Tibial nerve (tissue), 4 donors: Measurements from ENCODE around the gene SPINT2. TPM values are rescaled to one million over a fixed set of nuclear protein-coding genes. Genes with fewer than 3 reads are reported as not detected.
A peak's percentile ranks its signal among the peaks of the same experiment; 100 is the strongest.

ENCODE experiments used
- DNase-seq, 2 donors: peaks; one replicate each; pipeline ENCODE4 v3.0.0-alpha.2; 2019; ENCODE audit warnings: low spot score in 2 of 2
- H3K27ac ChIP-seq, 4 donors: fragments of 200-600 bp; sonication (generic) in 3 of 4; one replicate each; pipeline ENCODE4 v1.5.1; 2017 to 2019; ENCODE audit warnings: mild to moderate bottlenecking in 1 of 4
- H3K27me3 ChIP-seq, 2 donors: fragments of 200-600 bp; sonication (generic) in 1 of 2; one replicate each; pipeline versions ENCODE4 v1.5.1 to v1.6.0; 2017 to 2019
- H3K36me3 ChIP-seq, 3 donors: fragments of 200-600 bp; sonication (generic); one replicate each; pipeline ENCODE4 v1.5.1; 2018 to 2019
- H3K4me1 ChIP-seq, 4 donors: fragments of 200-600 bp; sonication (generic) in 3 of 4; one replicate each; pipeline ENCODE4 v1.5.1; 2017 to 2019
- H3K4me3 ChIP-seq, 4 donors: fragments of 200-600 bp; sonication (generic) in 3 of 4; one replicate each; pipeline ENCODE4 v1.5.1; 2017 to 2019; ENCODE audit warnings: mild to moderate bottlenecking in 1 of 4, moderate library complexity in 1 of 4
- H3K9me3 ChIP-seq, 4 donors: fragments of 200-600 bp; sonication (generic) in 3 of 4; one replicate each; pipeline ENCODE4 v1.5.1; 2017 to 2019
- EP300 ChIP-seq, 2 donors: sonication (generic); formaldehyde crosslinking; IDR thresholded peaks; one replicate each; pipeline ENCODE4 v1.6.1; 2017; ENCODE audit warnings: antibody characterized with exemption in 2 of 2, mild to moderate bottlenecking in 1 of 2
- POLR2A ChIP-seq, 2 donors: fragments of 450-650 bp; IDR thresholded peaks; one replicate each; pipeline ENCODE4 v1.6.1; 2017; ENCODE audit warnings: antibody characterized with exemption in 2 of 2, mild to moderate bottlenecking in 2 of 2, moderate library complexity in 2 of 2
- WGBS, 2 donors: methylation state at CpG; one replicate each; pipeline ENCODE4 v1.1.5; 2018; 5-methylcytosine and 5-hydroxymethylcytosine counted together
- total RNA-seq, 4 donors: library from RNA; depleted of rRNA; stranded (reverse); fragments of >200 nt; gene quantifications; one replicate each; pipeline ENCODE4 v1.1.0, GENCODE V29; 2016
- TF ChIP-seq, protein P1 (sequence below), 5 experiments: fragments of 200-600 bp in 3 of 5; fragments of 450-650 bp in 2 of 5; sonication (generic) in 3 of 5; IDR thresholded peaks; one replicate each; pipeline ENCODE4 v1.5.1; 2016 to 2019; ENCODE audit warnings: antibody characterized with exemption in 5 of 5, mild to moderate bottlenecking in 3 of 5, moderate library complexity in 2 of 5

Gene SPINT2
- total RNA-seq, 4 donors from 2014 or later: 39.0 to 79.1 (median 45.5) TPM

DNA sequence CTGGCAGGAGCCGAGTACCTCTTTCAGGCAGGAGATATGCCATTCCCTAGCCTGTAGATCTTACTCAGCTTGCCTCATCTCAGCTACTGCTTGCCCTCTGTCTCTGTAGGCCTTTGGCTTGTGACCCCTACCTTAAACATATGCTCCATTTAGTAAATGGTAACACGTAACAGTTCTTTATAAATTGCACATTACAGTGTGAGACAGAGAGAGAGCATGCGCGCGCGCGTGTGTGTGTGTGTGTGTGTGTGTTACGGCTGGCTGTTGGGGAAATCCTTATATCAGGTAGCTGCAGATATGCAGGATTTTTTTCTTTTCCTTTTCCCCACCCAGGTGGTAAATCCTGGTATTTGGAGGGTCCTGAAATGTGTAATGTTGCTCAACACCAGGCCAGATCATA, 4.2 kb downstream of the SPINT2 start:
- WGBS, 2 donors: 83 to 85% methylated on average over 8 of the region's 8 CpGs
- Histone ChIP-seq H3K4me1 (peaks cover 0 to 41% (median 8%) of the 10 kb centered on the region in 4 donors), H3K9me3 (no peaks in the 10 kb centered on the region), H3K36me3 (no peaks in the 10 kb centered on the region), H3K27me3 (peaks cover 0 to 7% of the 10 kb centered on the region in 2 donors), H3K4me3 (no peak overlapping the region), H3K27ac (peak overlapping the region in 2 of 4 donors; percentile 55 to 93)
- DNase-seq: no peak
- TF ChIP-seq EP300 (IDR thresholded peaks at IDR 0.05) (no peak), POLR2A (IDR thresholded peaks at IDR 0.05) (no peak)
- TF ChIP-seq, protein P1, sequence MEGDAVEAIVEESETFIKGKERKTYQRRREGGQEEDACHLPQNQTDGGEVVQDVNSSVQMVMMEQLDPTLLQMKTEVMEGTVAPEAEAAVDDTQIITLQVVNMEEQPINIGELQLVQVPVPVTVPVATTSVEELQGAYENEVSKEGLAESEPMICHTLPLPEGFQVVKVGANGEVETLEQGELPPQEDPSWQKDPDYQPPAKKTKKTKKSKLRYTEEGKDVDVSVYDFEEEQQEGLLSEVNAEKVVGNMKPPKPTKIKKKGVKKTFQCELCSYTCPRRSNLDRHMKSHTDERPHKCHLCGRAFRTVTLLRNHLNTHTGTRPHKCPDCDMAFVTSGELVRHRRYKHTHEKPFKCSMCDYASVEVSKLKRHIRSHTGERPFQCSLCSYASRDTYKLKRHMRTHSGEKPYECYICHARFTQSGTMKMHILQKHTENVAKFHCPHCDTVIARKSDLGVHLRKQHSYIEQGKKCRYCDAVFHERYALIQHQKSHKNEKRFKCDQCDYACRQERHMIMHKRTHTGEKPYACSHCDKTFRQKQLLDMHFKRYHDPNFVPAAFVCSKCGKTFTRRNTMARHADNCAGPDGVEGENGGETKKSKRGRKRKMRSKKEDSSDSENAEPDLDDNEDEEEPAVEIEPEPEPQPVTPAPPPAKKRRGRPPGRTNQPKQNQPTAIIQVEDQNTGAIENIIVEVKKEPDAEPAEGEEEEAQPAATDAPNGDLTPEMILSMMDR (IDR thresholded peaks at IDR 0.05): no peak

DNA sequence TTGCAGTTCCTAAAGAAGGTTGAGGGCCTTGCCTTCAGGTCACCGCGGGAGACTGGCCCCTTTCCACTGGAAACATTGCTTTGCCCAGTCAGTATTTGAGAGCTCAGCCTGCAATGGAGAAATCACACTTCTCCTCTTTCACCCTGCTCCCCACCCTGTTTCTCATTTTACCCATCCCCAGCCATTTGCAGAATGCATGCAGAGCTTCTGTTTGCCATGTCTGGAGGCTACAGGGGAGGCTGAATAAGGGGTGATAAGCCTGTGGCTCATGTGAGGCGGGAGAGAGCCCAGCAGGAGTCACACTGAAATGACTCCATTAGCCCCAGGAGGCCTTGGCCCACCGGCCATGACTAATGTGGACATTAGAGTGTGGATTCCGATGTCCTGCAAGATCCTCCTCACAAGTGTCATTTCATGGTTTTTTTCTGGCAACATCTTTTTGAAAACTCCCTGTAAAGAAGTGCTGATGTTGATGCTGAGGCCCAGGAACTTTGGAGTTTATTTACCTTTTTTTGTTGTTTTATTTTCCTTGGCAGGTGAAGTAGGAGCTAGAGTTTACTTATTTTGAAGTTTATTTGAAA, 6.3 kb downstream of the SPINT2 start:
- TF ChIP-seq, protein P1 (IDR thresholded peaks at IDR 0.05): no peak
- no peak for TF ChIP-seq EP300 (IDR thresholded peaks at IDR 0.05)
- no peak for TF ChIP-seq POLR2A (IDR thresholded peaks at IDR 0.05)
- no peak for DNase-seq
- Histone ChIP-seq H3K27ac (peak overlapping the region in 2 of 4 donors; percentile 2 to 11), H3K27me3 (no peaks in the 10 kb centered on the region), H3K4me1 (peaks cover 0 to 34% (median 0%) of the 10 kb centered on the region in 4 donors), H3K36me3 (no peaks in the 10 kb centered on the region), H3K4me3 (no peak overlapping the region), H3K9me3 (no peaks in the 10 kb centered on the region)
- WGBS, 2 donors: 51 to 60% methylated on average over 5 of the region's 5 CpGs

DNA sequence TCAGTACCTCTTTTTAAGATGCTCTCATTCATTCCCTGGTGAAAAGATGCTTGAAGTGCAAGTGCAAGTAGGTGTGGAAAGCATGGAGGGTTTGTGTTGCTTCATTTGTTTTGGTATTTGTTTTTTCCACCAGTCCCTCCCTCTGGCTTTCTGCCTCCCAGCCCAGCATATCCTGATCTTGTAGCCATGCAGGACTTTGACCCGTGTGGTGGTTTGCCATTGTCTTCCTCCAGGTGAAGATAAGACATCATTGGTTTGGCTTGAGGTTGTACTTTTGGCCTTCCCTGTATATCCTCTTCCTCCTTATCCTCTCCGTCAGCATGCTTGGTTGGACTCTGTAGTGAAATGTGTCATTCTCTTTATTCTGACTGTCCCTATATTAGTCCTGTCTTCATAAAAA, 9.1 kb downstream of the SPINT2 start:
- H3K27ac ChIP-seq: peak overlapping the region in 1 of 4 donors; percentile 46
- H3K36me3 ChIP-seq: no peaks in the 10 kb centered on the region
- TF ChIP-seq POLR2A (IDR thresholded peaks at IDR 0.05) (no peak), EP300 (IDR thresholded peaks at IDR 0.05) (no peak)
- TF ChIP-seq, protein P1 (IDR thresholded peaks at IDR 0.05): no peak
- H3K9me3 ChIP-seq: no peaks in the 10 kb centered on the region
- H3K27me3 ChIP-seq: no peaks in the 10 kb centered on the region
- DNase-seq: no peak
- WGBS, 2 donors: 74 to 78% methylated on average over 2 of the region's 2 CpGs
- peaks cover 0 to 39% (median 8%) of the 10 kb centered on the region in 4 donors for H3K4me1 ChIP-seq
- H3K4me3 ChIP-seq: no peak overlapping the region

- H3K4me1 ChIP-seq: peaks cover 0 to 49% (median 11%) of the 10 kb centered on the region in 4 donors
- H3K27ac ChIP-seq: peak overlapping the region in 1 of 4 donors; percentile 46
- TF ChIP-seq EP300 (IDR thresholded peaks at IDR 0.05): no peak
- TF ChIP-seq POLR2A (IDR thresholded peaks at IDR 0.05): no peak
- TF ChIP-seq, protein P1 (IDR thresholded peaks at IDR 0.05): no peak
- WGBS, 2 donors: 42 to 48% methylated on average over 9 of the region's 9 CpGs
- no peaks in the 10 kb centered on the region for H3K36me3 ChIP-seq
- H3K27me3 ChIP-seq: no peaks in the 10 kb centered on the region
- H3K4me3 ChIP-seq: no peak overlapping the region
- H3K9me3 ChIP-seq: no peaks in the 10 kb centered on the region
- no peak for DNase-seq
These were observed 10.4 kb downstream of the SPINT2 start for GRCh38 chr19:38274739-38275138.

DNA sequence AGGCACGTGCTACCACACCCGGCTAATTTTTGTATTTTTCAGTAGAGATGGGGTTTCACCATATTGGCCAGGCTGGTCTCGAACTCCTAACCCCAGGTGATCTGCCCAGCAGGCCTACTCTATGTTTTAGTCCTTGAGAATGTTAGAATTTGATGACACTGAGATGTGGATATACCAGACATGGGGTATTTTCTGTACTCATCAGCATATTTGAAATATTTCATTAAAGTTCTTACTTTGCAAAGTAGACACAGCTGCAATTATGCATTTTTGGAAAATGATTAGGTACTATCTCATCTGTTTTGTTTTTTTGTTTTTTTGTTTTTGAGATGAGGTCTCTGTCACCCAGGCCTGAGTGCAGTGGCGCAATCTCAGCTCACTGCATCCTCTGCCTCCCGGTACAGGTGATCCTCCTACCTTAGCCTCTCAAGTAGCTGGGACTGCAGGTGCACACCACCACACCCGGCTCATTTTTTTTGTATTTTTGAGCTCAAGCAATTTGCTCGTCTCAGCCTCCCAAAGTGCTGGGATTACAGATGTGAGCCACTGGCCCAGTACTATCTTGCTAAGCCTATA, 12.7 kb downstream of the SPINT2 start:
- Histone ChIP-seq H3K4me3 (no peak overlapping the region), H3K27me3 (no peaks in the 10 kb centered on the region), H3K36me3 (no peaks in the 10 kb centered on the region), H3K9me3 (no peaks in the 10 kb centered on the region), H3K4me1 (peaks cover 0 to 49% (median 11%) of the 10 kb centered on the region in 4 donors), H3K27ac (peak overlapping the region; percentile 27 to 87 (median 66))
- TF ChIP-seq POLR2A (IDR thresholded peaks at IDR 0.05): no peak
- TF ChIP-seq, protein P1 (IDR thresholded peaks at IDR 0.05): no peak
- no peak for TF ChIP-seq EP300 (IDR thresholded peaks at IDR 0.05)
- 84 to 88% methylated on average over 7 of the region's 7 CpGs for WGBS, 2 donors
- DNase-seq: no peak
